COLO668 (cell line): ENCODE results near the gene IGFL2.
"Not testable (repeated sequence)": the region's sequence is repeated elsewhere in the genome, so short reads cannot be mapped to it uniquely, and the experiment has no call there.

Experiments
- DNase-seq: peaks from one replicate; lab custom pipeline; 2025; ENCODE audit not compliant: unreplicated experiment; lab: John Stamatoyannopoulos, UW

IGFL2 gene

DNA sequence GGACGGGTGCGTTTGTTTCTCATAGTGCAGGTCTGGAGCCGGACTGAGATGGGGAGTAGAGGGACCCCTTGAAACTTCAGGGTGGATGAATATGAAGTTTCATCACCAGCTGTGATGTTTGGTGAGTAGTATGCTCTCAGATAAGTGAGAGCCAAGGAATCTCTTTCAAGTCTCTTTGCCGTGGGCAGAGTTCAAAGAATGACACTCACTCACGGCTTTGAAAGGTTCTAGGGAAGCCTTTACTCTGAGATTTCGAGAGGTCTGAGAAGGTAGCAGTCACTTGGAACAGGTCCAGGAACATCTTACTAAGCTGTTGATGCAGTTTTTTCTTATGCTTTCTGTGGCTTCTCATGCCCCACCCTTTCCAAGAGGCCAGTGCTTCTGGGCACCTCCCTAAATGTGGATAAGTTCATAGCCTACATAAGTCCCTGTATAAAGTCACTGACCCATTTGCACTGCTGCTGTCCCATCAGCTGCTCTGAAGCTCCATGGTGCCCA is at the start of gene IGFL2:
IGFL2 (plus strand) TSS at position 448 of the 498 bp plus-strand sequence; CDS start at position 489, 41 bp downstream.
- DNase-seq, result no peak

DNA sequence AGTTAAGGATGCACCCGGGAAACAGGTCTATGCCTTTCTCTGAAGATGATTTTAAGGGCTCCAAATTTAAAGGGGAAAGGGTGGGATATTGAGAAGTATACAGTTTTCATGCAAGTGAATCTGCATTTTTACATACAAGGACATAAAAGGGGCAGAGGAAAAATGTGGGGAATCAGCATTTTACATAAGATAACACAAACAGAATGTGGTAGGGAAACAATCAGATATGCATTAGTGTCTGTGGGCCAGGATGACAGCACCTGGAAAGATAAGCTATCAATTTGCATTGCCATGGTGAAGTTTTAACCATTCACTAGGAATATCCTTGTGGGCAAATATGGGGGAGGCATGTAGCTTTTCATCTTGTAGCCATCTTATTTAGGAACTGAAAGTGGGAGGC is 47.7 kb upstream of the IGFL2 start:
- DNase-seq, result no peak

DNA sequence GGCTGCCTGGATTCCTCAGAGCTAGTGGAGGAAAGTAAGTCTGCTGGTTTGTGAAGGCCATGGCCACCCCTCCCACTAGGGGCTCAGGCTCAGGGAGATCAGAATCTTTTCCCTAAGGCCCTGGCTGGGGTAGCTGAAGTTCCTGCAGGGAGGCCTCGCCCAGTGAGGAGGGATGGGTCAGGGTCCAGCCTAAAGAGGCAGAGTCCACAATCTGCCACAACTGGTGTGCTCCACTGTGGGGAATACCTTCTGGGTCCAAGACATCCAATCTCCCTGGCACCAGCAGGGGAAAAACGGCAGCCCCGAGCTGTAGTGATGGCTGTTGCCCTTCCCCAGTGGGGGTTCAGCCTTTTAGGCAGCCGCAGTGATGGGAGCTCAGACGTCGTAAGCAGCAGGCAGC is 46.7 kb upstream of the IGFL2 start:
- no peak for DNase-seq

DNA sequence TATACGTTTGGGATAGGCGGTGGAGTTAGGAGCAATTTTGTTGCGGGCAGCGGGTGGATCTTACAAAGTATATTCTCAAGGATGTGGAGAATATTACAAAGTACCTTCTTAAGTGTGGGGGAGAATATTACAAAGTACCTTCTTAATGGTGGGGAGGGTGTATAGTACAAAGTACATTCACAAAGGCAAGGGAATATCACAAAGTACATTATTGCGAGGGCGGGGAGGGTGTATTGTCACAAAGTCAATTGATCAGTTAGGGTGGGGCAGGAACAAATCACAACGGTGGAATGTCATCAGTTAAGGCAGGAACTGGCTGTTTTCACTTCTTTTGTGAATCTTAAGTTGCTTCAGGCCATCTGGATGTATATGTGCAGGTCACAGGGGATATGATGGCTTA is 45.7 kb upstream of the IGFL2 start:
- not testable (repeated sequence) for DNase-seq

DNA sequence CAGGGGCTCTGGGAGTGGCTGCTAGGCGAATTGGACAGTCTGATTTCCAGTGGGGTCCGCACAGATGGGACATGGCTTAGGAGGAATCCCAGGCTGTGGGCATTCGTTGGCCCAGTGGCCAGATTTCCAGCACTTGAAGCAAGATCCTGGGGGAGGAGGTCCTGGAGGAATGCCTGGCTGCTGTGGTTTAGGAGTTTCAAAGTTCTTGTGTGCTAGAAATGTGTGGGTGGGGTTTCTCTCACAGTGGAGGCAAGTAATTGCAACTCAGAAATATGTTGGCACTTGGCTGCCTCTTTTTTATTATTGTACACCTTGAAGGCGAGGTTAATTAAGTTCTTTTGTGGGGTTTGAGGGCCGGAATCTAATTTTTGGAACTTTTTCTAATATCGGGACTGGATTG is 40.7 kb upstream of the IGFL2 start:
- DNase-seq, result no peak

DNA sequence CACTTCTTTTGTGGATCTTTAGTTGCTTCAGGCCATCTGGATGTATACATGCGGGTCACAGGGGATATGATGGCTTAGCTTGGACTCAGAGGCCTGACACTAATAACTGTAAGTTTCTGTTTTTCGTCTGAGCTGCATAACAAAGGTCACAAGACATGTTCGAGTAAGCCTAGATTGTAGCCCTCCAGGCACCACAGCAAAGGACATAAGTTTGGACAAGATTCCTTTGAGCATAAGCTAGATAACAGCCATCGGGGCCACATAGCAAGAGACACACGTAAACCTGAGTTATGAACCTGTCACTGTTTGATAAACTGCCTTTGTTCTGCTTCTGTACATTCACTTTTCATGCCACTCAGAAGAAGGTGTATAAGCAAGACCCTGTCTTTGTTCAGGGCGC is 38.2 kb upstream of the IGFL2 start:
- no peak for DNase-seq

DNA sequence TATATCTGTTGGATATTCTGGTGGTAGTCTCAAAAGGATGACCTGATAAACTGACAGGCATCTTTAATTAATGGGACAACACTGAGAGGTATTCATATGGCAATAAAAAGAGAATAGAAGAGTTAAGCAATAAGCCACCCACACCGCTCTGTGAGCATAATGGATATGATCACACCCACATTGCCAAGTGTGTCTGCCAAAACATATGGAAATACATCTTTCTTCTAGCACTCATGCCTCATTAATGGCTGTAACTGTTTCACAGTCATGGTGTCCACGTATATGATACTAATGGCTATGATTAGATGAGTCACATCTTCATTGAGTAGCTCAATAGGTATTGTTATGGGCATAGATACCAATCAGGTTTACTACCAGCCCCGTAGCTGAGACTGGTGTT is 36.7 kb upstream of the IGFL2 start:
- no peak for DNase-seq

DNA sequence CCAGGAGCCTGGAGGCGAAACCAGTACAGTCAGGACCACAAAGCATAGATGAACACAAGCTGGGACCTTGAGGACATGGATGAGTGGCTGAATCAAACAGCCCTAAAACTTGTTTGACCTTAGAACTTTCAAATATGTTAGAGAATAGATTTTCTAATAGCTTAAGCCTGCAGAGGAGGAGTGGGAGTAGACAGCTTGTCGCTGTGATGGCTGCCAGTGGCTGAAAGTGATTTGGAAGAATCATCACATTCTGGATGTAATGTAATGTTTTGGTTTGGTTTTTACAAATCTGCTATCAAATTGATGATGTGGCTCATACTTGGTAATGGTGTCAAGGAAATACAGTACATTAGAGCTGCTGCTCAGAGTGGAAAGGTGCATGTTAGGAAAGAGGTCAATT is 35.5 kb upstream of the IGFL2 start:
- no peak for DNase-seq

DNA sequence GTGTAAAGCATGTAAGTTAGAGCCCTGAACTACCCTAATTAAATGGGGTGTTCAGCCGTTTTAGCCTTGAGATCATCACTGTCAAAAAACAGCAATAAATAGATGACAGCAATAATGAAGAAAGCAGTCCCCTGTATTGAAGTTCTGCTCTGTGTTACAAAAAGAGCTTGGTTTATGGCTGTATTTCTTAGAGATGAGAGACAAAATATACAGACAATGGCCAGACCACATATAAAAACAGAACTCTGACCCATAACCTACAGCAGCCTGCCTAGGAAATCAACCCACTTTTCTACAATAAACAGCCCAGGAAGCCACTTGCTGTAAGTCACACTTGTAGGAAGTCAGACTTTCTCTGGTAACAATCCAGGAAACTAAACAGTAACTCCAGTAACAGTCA is 34.3 kb upstream of the IGFL2 start:
- DNase-seq, result no peak

DNA sequence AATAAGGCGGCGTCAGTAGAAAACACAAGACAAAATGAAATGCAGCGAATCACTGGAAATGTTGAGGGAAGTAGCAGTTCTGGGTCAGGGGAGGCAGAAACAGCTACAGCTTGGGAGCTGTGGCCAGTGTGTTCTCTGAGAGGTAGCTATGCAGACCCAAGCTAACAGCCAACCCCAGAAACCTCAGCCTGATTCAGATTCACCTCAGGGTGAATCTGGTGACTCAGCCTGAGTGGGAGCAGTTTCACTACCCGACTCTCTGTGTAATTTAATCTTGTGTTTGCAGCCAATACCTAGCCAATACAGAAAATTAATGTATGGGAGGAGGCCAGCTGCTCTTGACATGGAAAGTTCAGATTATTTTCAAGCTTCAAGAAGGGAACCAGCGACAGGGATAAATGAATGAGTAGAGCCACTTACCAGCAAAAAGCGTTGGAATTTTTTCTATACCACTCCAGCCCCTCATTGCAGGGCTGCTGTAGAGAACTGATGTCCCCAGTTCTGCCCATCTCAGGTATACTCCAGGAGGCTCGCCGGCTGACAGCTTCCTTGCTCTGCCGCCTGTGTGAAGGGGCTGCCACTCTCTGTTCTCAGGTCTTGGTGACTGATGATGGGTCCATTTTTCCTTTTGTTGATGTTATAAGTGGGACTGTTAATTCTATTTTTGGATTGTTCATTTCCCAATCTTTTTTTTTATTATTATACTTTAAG is 32.5 kb upstream of the IGFL2 start:
- peak; percentile 40 for DNase-seq

DNA sequence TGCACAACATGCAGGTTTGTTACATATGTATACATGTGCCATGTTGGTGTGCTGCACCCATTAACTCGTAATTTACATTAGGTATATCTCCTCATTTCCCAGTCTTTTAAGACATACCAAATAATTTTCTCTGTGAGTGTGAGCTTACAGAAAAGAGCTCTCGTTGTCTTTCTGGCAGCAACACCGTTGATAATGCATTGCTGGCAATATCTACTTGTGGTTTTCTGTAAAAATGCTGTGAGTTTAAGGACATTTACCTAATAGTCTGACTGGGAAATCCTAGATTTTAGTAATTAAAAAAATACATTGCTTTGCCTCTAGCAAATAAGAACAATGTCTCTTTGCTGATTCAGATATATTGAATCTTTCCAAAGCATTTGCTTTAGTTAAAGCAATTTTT is 31.9 kb upstream of the IGFL2 start:
- DNase-seq, result no peak

DNA sequence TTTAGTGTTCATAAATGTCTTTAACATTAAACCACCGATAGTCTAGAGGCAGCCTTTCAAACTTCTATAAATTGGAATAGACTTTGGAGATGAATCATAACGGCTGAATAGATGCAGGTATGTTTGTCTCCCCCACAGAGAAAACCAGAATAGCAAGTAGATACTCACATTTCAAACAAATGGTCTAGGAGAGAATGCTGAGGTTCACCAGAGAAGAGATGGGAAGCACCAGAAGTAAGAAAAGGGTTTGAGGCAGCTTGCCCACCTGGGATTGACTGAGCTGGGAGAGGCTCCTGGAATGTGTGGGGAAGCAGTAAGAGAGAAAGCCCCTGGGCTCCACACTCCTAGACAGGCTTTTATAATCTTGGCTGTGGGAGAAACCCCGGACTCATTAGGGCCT is 29.9 kb upstream of the IGFL2 start:
- DNase-seq, result no peak

DNA sequence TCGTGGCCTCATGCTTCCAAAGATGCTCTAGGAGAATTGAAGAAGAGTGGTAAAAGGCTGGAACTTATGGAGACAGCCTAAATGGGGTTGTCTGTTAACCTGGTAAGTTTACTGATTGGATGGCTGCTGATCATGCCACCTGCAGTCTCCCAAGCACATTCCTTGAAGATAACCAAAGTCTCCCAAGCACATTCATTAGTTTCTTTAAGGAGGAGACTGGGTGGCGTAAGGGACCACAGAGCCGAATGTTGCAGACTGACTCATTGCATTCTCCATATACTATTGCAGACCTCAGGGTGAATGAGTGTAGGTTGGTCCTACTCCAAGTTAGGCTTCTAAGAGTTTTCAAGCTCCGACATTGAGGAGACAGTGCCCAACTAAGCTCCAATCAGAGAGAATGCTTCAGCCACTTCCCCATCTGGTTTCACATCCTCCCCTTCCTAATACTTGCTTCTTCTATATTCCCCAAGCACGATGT is 23.4 kb upstream of the IGFL2 start, which contains the start of gene IGFL3:
IGFL3 (minus strand) TSS at position 51 of the 478 bp plus-strand sequence; CDS start at position 12, 39 bp downstream.
- DNase-seq, result no peak

DNA sequence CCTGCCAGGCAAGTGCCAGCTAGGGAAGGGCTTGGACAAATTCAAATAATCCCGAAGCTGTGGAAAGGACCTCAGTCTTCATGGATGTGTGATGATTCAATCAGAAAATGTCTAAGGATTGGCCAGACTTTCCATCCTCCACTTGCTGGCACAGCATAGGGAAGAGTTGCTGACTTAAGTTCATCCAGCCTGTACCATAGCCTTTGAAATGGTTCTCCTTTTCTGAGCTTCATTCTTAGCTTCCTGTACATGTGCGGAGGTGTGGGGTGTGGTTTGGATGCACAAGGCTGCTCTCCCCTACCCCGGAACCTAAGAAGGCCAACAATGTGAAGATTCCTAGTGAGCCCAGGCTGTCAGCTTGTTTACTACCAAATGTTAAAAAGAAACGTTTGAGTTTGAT is 22.6 kb upstream of the IGFL2 start:
- DNase-seq, result no peak

DNA sequence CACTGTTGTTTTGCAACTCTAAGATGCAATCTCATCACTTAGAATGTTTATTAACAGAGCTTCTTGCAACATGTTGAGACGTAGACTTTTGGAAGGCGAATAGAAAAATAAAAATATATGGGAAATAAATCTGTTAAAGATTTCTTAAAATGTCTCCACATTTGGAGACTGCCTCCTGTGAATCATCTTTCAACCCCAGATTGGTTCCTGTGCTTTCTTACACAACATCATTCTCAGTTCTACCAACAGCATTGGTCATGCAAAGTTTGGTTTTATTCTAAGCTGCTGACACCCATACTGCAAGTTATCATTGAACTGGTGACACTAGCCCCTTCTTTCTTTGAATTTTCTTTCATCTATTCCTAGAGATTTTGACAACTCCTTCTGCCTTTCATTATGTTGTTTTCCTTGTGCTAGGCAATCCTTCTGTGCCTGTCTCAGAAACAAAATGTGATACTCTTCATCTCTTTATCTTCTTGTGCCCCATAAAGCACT is 21.9 kb upstream of the IGFL2 start:
- DNase-seq, result no peak

DNA sequence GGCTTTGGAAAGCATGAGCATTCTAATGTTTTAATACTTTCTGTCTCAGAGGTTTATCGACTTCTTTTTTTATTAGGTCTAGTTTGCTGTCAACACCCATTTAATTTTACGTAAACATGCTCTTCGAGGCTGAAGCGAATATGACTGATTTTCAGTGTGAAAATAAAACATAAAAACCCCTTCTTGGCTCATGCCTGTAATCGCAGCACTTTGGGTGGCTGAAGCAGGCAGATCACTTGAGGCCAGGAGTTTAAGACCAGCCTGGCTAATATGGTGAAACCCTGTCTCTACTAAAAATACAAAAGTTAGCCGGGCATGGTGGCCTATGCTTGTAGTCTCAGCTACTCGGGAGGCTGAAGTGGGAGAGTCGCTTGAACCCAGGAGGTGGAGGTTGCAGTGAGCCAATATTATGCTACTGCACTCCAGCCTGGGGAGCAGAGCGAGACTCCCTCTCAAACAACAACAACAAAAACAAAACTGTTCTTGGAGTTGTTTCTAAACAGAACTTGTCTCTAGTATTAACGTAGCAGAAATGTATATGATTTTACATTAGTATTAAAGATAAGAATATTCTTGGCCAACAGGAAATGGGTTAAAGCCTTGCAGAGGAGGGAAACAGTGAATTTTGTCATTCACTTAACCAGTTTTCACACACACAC is 16.4 kb upstream of the IGFL2 start:
- no peak for DNase-seq

DNA sequence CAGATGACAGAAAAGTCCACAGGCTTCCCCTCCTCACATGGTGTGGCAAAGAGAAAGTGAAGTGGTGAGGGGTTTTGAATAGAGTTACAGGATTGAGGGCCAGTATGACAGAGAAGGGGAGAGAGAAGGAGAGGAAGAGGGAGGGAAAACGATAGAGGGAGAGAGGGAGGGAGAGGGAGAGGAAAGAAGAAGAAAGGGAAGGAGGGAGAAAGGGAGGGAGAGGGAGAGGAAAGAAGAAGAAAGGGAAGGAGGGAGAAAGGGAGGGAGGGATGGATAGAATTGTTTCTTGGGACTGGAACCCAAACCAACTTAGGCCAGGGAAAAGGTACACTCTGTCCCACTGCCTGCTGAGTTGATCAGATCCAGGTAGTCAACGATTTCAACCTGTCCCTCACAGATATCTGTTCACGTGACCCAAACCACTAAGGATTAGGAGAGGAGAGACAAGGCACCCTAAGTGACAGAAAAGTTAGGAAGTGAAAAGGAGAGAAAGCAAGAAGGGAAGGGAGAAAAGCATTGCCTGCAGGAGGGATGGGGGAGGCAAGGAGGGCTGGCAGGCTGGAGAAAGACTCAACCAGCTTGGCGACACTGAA is 15.4 kb upstream of the IGFL2 start:
- no peak for DNase-seq

DNA sequence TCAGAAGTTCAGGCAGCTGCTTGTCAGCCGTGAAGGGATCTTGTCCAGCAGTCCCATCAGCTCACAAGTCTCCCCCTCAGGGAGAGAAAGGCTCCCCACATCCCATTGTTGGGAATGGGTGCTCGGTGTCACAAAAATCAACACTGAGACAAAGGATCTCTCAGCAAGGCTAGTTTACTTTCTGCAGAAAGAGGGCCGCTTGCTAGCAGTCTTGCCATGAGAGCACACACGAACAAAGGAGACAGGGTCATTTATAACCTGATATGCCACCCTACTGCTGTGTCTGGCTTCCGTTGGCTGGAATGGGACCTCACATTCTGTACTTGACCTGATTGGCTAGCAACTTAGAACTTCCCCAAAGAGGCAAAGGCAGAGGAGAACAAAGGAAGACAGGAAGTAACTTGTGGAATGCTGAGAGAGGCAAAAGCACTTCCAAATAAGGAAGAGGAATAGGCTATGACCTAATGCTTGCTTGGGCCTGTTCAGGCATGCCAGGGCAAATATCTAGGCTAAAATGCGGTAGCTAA is 14.9 kb upstream of the IGFL2 start:
- peak; percentile 79 for DNase-seq

DNA sequence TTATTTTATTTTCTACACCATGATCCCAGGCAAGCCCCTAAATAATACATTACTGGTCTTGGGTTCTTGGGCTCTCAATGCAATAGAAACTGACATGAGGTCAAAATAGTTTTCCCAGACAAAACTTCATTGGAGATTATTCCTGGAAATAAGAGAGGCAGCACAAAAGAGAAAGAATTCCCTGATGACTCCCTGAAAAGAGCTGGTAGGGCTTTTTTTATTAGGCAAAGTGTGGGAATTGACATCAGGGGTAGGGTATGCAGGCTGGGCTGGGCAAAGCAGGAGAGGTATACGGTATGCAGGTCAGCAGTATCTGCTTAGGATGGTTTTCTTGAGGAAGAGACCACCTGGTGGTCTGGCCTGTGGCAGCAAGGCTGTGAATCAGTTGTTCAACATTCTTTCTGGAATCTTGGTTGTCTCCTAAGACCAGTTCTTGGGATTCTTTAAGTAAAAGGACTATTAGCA is 14.2 kb upstream of the IGFL2 start:
- no peak for DNase-seq

DNA sequence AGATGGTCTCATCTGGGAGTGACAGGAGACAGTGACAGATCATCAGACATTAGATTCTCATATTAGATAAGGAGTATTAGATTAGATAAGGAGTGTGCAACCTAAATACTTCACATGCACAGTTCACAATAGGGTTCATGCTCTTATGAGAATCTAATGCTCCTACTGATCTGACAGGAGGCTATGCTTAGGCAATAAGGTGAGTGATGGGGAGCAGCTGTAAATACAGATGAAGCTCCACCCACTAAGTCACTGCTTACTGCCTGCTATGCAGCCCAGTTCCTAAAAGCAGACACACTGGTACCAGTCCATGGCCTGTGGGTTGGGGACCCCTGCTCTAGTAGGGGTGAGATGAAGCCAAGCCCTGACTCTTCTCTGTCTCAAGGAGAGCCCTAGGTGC is 13.5 kb upstream of the IGFL2 start:
- peak; percentile 26 for DNase-seq

DNA sequence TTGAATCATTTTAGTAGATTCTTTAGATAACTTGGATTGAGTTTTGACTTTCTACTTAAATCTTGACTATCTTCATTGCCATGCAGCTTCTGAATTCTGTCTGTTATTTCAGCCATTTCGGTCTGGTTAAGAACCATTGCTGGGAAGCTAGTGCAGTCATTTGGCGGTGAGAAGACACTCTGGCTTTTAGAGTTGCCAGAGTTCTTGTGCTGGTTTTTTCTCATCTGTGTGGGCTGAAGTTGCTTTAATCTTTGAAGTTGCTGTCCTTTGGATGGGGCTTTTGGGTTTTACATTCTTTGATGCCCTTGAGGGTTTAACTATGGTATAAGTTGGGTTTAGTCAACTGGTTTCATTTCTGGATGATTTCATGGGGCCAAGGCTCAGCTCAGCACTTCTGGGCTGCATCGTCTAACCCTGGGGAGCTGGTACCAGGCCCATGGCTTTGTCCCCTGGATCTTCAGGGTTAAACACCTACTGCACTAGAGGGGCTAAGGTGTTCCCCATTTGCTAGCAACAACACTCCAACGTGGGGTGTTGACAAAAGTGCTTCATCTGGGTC is 10.0 kb upstream of the IGFL2 start:
- no peak for DNase-seq
